OCI-LY1 (cell line): ENCODE results near the gene TSPYL4.

ENCODE experiments used
- H2AFZ ChIP-seq: fragments of 200-600 bp; sonication (generic), shearing (Covaris generic); 2 replicates; pipeline ENCODE4 v1.6.0; 2014; ENCODE audit warnings: antibody characterized with exemption, mild to moderate bottlenecking, low read length
- H3F3A ChIP-seq: fragments of 200-600 bp; sonication (generic), shearing (Covaris generic); 2 replicates; pipeline ENCODE4 v1.6.0; 2014; ENCODE audit warnings: mild to moderate bottlenecking, antibody characterized with exemption, low read length, moderate library complexity; ENCODE audit not compliant: insufficient read depth
- H3K27ac ChIP-seq: fragments of 200-600 bp; sonication (generic); 2 replicates; pipeline ENCODE4 v1.5.1; 2014; ENCODE audit warnings: low read length, mixed run types, mild to moderate bottlenecking, low read depth; ENCODE audit not compliant: poor library complexity, severe bottlenecking
- H3K27me3 ChIP-seq: fragments of 200-600 bp; sonication (generic); 2 replicates; pipeline ENCODE4 v1.6.0; 2014; ENCODE audit warnings: antibody characterized with exemption, mild to moderate bottlenecking, low read length, moderate library complexity; ENCODE audit not compliant: insufficient read depth
- H3K36me3 ChIP-seq: fragments of 200-600 bp; sonication (generic); 2 replicates; pipeline ENCODE4 v1.6.1; 2014; ENCODE audit warnings: mild to moderate bottlenecking, antibody characterized with exemption, low read length, moderate library complexity, mixed read lengths; ENCODE audit not compliant: insufficient read depth
- H3K4me1 ChIP-seq: fragments of 200-600 bp; sonication (generic); 2 replicates; pipeline ENCODE4 v1.5.1; 2014; ENCODE audit warnings: mild to moderate bottlenecking, low read length, moderate library complexity; ENCODE audit not compliant: insufficient read depth, severe bottlenecking
- H3K4me2 ChIP-seq: fragments of 200-600 bp; sonication (generic), shearing (Covaris generic); 2 replicates; pipeline ENCODE4 v1.6.1; 2014; ENCODE audit warnings: low read length
- H3K4me3 ChIP-seq: fragments of 200-600 bp; sonication (generic); 2 replicates; pipeline ENCODE4 v1.5.1; 2014; ENCODE audit warnings: low read length, low read depth, mild to moderate bottlenecking, mixed read lengths; ENCODE audit not compliant: poor library complexity, severe bottlenecking
- H3K79me2 ChIP-seq: fragments of 200-600 bp; shearing (Covaris generic); 2 replicates; pipeline ENCODE4 v1.6.1; 2016; ENCODE audit warnings: mixed run types, low read length, mixed read lengths; ENCODE audit not compliant: insufficient read depth
- H3K9ac ChIP-seq: fragments of 200-600 bp; sonication (generic), shearing (Covaris generic); 2 replicates; pipeline ENCODE4 v1.6.1; 2014; ENCODE audit warnings: mild to moderate bottlenecking, low read length, mixed read lengths
- H3K9me2 ChIP-seq: fragments of 200-600 bp; sonication (generic), shearing (Covaris generic); 2 replicates; pipeline ENCODE4 v1.6.1; 2014; ENCODE audit warnings: low read depth, mild to moderate bottlenecking, low read length, mixed read lengths
- H3K9me3 ChIP-seq: fragments of 200-600 bp; shearing (Covaris generic); 2 replicates; pipeline ENCODE4 v1.6.1; 2014; ENCODE audit warnings: low read length, mixed read lengths
- H4K20me1 ChIP-seq: fragments of 200-600 bp; sonication (generic), shearing (Covaris generic); 2 replicates; pipeline ENCODE4 v1.6.0; 2016; ENCODE audit warnings: mild to moderate bottlenecking, low read length; ENCODE audit not compliant: insufficient read depth
- EZH2 ChIP-seq: fragments of 200-600 bp; sonication (generic), shearing (Covaris generic); IDR thresholded peaks from 2 replicates; pipeline ENCODE4 v1.8.0; 2017; ENCODE audit warnings: borderline replicate concordance, mixed run types, mild to moderate bottlenecking, antibody characterized with exemption, low read length, moderate library complexity, mixed read lengths
- TF ChIP-seq, protein P1 (sequence below): fragments of 200-600 bp; sonication (generic), shearing (Covaris generic); IDR thresholded peaks from 2 replicates; pipeline ENCODE4 v1.5.1; 2017; ENCODE audit warnings: mild to moderate bottlenecking, antibody characterized with exemption, low read length, moderate library complexity, mixed read lengths

The TSPYL4 gene

DNA sequence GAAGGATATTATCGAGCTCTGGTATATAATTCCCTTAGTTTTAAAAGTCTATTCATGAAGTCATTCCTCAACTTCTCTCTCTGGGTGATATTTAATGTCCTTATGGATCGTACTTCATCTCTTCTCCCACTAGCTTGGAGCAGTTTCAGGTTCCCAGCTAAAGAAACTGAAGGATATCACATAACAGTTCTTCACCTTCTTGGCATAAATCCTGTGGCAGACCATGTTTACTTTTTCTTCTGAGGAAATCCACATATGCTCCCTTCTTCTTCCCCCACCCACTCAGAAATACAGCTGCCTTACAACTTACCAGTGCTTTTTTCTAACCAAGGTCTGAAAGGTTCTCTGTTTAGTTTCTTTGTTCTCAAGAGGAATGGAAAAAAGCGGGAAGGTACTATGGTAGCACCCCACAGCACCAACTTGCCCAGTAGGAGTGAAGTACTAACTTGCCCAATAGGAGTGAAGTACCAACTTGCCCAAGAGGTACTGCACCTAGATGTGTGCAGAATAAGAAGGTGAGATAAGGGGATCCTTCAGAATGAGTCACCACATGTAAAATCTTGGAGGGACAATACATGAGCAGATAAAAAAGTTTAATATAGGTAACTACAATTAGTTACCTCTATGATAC, 53.1 kb downstream of the TSPYL4 start:
- Histone ChIP-seq H3K36me3 (no peaks in the 10 kb centered on the region), H3K9me3 (no peaks in the 10 kb centered on the region), H3K9me2 (no peaks in the 10 kb centered on the region), H3K27ac (no peak overlapping the region), H3K4me3 (no peak overlapping the region), H3K4me2 (no peak overlapping the region), H3K9ac (no peak overlapping the region), H3F3A (no peaks in the 10 kb centered on the region), H4K20me1 (no peaks in the 10 kb centered on the region), H2AFZ (no peak overlapping the region), H3K4me1 (no peaks in the 10 kb centered on the region), H3K79me2 (no peaks in the 10 kb centered on the region), H3K27me3 (no peaks in the 10 kb centered on the region)
- no peak for TF ChIP-seq EZH2
- TF ChIP-seq, protein P1, sequence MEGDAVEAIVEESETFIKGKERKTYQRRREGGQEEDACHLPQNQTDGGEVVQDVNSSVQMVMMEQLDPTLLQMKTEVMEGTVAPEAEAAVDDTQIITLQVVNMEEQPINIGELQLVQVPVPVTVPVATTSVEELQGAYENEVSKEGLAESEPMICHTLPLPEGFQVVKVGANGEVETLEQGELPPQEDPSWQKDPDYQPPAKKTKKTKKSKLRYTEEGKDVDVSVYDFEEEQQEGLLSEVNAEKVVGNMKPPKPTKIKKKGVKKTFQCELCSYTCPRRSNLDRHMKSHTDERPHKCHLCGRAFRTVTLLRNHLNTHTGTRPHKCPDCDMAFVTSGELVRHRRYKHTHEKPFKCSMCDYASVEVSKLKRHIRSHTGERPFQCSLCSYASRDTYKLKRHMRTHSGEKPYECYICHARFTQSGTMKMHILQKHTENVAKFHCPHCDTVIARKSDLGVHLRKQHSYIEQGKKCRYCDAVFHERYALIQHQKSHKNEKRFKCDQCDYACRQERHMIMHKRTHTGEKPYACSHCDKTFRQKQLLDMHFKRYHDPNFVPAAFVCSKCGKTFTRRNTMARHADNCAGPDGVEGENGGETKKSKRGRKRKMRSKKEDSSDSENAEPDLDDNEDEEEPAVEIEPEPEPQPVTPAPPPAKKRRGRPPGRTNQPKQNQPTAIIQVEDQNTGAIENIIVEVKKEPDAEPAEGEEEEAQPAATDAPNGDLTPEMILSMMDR: no peak
